GM23248 (cell line): ENCODE results near the gene RRP9. TPM values are rescaled to one million over a fixed set of nuclear protein-coding genes. Genes with fewer than 3 reads are reported as not detected.

ENCODE experiments used
- DNase-seq: peaks from one replicate; pipeline ENCODE4 v3.0.0-alpha.2; 2015
- H2AFZ ChIP-seq: fragments of 200-600 bp; sonication (generic); 2 replicates; pipeline ENCODE4 v1.6.1; 2016; ENCODE audit warnings: antibody characterized with exemption
- H3F3A ChIP-seq: fragments of 200-600 bp; sonication (generic); 2 replicates; pipeline ENCODE4 v1.6.1; 2016; ENCODE audit warnings: mild to moderate bottlenecking, antibody characterized with exemption, mixed run types; ENCODE audit not compliant: insufficient read depth
- H3K27ac ChIP-seq: fragments of 200-600 bp; sonication (generic); 2 replicates; pipeline ENCODE4 v1.5.1; 2016; ENCODE audit warnings: mild to moderate bottlenecking
- H3K27me3 ChIP-seq: fragments of 200-600 bp; sonication (generic); replicated peaks from 2 replicates; pipeline ENCODE4 v1.6.1; 2016; ENCODE audit warnings: mild to moderate bottlenecking; ENCODE audit not compliant: insufficient read depth
- H3K36me3 ChIP-seq: fragments of 200-600 bp; sonication (generic); 2 replicates; pipeline ENCODE4 v1.6.1; 2016; ENCODE audit warnings: low read depth, mild to moderate bottlenecking
- H3K4me1 ChIP-seq: fragments of 200-600 bp; sonication (generic); 2 replicates; pipeline ENCODE4 v1.6.1; 2016; ENCODE audit warnings: mild to moderate bottlenecking; ENCODE audit not compliant: insufficient read depth
- H3K4me2 ChIP-seq: fragments of 200-600 bp; sonication (generic); one replicate; pipeline ENCODE4 v1.6.1; 2016; ENCODE audit warnings: mild to moderate bottlenecking; ENCODE audit not compliant: unreplicated experiment
- H3K4me3 ChIP-seq: fragments of 200-600 bp; sonication (generic); 2 replicates; pipeline ENCODE4 v1.5.1; 2016; ENCODE audit warnings: mild to moderate bottlenecking
- H3K79me2 ChIP-seq: fragments of 200-600 bp; sonication (generic); 2 replicates; pipeline ENCODE4 v1.6.1; 2016; ENCODE audit warnings: mild to moderate bottlenecking; ENCODE audit not compliant: insufficient read depth
- H3K9ac ChIP-seq: fragments of 200-600 bp; sonication (generic); 2 replicates; pipeline ENCODE4 v1.6.1; 2016; ENCODE audit warnings: mild to moderate bottlenecking
- H3K9me2 ChIP-seq: fragments of 200-600 bp; sonication (generic); 2 replicates; pipeline ENCODE4 v1.6.1; 2016; ENCODE audit warnings: mixed run types, mild to moderate bottlenecking, moderate library complexity; ENCODE audit not compliant: insufficient read depth
- H3K9me3 ChIP-seq: fragments of 200-600 bp; sonication (generic); one replicate; pipeline ENCODE4 v1.6.1; 2017; ENCODE audit warnings: low read depth
- H4K20me1 ChIP-seq: fragments of 200-600 bp; sonication (generic); 2 replicates; pipeline ENCODE4 v1.6.0; 2016; ENCODE audit not compliant: insufficient read depth
- EZH2 ChIP-seq: fragments of 200-600 bp; sonication (generic); IDR thresholded peaks from 2 replicates; pipeline ENCODE4 v1.6.1; 2018; ENCODE audit warnings: antibody characterized with exemption, mild to moderate bottlenecking; ENCODE audit not compliant: insufficient read depth, poor library complexity, severe bottlenecking
- EZH2phosphoT487 ChIP-seq: fragments of 200-600 bp; sonication (generic); IDR thresholded peaks from 2 replicates; pipeline ENCODE4 v1.6.1; 2018; ENCODE audit warnings: antibody characterized with exemption, moderate library complexity, mild to moderate bottlenecking, low read depth; ENCODE audit not compliant: insufficient read depth
- WGBS, 2 experiments: methylation state at CpG; one replicate each; pipeline ENCODE4 v1.1.6; 2015 to 2017; ENCODE audit warnings: low lambda C conversion rate in 2 of 2, low coverage in 1 of 2; ENCODE audit errors: missing lambda C conversion rate in 2 of 2; 5-methylcytosine and 5-hydroxymethylcytosine counted together
- in situ Hi-C: fragments of 300-500 bp; cut with MboI; formaldehyde crosslinking; loops from 2 replicates; pipeline ENCODE4 v1.15.0; 2020
- polyA plus RNA-seq: library from polyadenylated mRNA; unstranded; fragments of >200 nt; fragmentation: Nextera tagmentation; extraction: Ambion mirVana; gene quantifications from 2 replicates; pipeline ENCODE4 v1.2.1, GENCODE V29; 2016
- total RNA-seq: library from RNA; depleted of rRNA; stranded (reverse); fragments of >200 nt; shearing (Covaris generic); gene quantifications from 2 replicates; pipeline ENCODE4 v1.2.3, GENCODE V29; 2014

RRP9 gene
- total and polyA plus RNA-seq, 2 experiments from 2014 or later: 27.5 to 28.4 TPM

DNA sequence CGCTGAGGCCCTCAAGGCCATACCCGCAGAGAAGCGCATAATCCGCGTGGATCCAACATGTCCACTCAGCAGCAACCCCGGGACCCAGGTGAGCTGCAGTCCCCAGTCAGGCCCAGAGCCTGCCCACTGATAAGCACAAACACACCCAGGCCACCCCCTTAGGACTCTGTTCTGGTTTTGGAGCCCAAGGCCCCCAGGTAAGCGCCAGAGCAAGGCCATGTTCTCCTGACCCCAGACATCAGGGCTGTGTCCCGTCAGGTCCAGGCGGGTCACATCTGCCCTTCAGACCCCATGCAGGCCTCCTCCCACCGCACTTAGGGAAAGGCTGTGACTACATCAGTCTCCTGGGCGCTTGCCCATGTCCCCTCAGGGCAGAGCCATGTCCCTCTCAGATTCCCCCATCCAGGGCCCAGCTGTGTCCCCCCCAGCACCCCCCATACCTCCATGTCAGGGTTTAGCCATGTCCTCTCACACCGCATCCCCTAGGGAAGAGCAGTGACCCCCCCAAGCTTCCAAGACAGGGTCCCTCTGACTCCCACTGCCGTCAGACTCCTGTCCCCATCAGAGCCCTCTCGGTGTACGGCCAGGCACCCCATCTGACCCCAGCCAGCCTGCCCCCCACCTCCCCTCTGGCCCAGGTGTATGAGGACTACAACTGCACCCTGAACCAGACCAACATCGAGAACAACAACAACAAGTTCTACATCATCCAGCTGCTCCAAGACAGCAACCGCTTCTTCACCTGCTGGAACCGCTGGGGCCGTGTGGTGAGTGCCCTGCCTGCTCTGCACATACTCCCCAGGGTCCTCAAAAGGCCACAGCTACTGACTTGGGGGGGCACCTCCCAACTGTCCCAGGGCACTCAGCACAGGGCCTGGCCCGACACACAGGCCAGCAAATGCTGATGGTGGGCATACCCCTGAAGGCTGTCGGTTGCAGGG, 2.0 kb upstream of the RRP9 start:
- H3K9me2 ChIP-seq: no peaks in the 10 kb centered on the region
- peak overlapping the region; percentile 71 for H3K4me3 ChIP-seq
- H3K4me2 ChIP-seq: peak overlapping the region; percentile 82
- peaks cover 29% of the 10 kb centered on the region for H3K79me2 ChIP-seq
- DNase-seq: no peak
- no peaks in the 10 kb centered on the region for H4K20me1 ChIP-seq
- H3K9me3 ChIP-seq: no peaks in the 10 kb centered on the region
- H3F3A ChIP-seq: peaks cover 13% of the 10 kb centered on the region; the same call in 1 of the 2 replicates
- H3K9ac ChIP-seq: peak overlapping the region; percentile 90
- peak overlapping the region; percentile 82 for H2AFZ ChIP-seq
- TF ChIP-seq EZH2 (no peak), EZH2phosphoT487 (no peak)
- H3K4me1 ChIP-seq: peaks cover 20% of the 10 kb centered on the region
- no peaks in the 10 kb centered on the region for H3K27me3 ChIP-seq
- in situ Hi-C loops: no loop called here
- 92 to 95% methylated on average over 18 to 21 of the region's 21 CpGs for WGBS, 2 experiments
- H3K27ac ChIP-seq: peak overlapping the region; percentile 94
- no peaks in the 10 kb centered on the region for H3K36me3 ChIP-seq

DNA sequence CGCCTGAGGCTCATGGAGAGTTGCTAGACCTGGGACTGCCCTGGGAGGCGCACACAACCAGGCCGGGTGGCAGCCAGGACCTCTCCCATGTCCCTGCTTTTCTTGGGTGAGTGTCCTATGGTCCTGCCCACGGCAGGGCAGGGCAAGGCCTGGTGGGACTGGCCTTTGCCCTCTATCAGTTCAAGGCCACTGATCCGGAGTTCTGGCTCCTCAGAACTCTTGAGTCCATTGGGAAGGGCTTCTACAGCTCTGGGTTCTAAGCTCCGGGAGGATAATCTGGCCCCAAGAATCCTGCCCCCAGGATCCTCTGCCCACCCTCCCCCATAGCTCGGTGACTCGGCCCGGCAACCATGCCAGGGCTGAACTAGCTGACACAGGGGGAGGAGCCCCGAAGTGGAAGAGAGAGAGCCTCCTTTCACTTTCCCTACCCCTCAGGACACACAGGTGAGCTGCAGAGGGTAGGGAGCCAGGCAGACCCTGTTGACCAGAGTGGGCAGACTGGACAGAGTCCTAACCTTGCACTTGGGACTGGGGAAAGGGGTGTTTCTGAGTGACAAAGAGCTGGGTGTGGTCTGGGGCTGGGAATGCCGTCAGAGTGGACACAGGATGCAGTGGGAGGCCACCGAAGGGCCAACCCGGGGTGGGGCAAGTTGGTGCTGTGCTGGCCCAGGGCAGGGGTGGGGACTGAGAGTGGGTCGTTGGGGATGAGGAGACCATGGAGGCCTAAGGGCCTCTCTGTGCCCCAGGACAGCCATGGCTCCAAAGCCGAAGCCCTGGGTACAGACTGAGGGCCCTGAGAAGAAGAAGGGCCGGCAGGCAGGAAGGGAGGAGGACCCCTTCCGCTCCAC, 1.1 kb upstream of the RRP9 start:
- Histone ChIP-seq H3K9me3 (no peaks in the 10 kb centered on the region), H3F3A (peaks cover 13% of the 10 kb centered on the region; the same call in 1 of the 2 replicates), H3K27me3 (no peaks in the 10 kb centered on the region), H3K79me2 (peaks cover 38% of the 10 kb centered on the region), H3K4me3 (peak overlapping the region; percentile 71), H3K9ac (peak overlapping the region; percentile 90), H3K36me3 (no peaks in the 10 kb centered on the region), H3K27ac (peak overlapping the region; percentile 94), H3K4me2 (peak overlapping the region; percentile 82), H3K9me2 (no peaks in the 10 kb centered on the region), H4K20me1 (no peaks in the 10 kb centered on the region), H3K4me1 (peaks cover 20% of the 10 kb centered on the region), H2AFZ (peak overlapping the region; percentile 82)
- in situ Hi-C loops: no loop called here
- WGBS, 2 experiments: 11 to 22% methylated on average over 12 to 17 of the region's 17 CpGs
- TF ChIP-seq EZH2 (no peak), EZH2phosphoT487 (no peak)
- peak; percentile 94 for DNase-seq

DNA sequence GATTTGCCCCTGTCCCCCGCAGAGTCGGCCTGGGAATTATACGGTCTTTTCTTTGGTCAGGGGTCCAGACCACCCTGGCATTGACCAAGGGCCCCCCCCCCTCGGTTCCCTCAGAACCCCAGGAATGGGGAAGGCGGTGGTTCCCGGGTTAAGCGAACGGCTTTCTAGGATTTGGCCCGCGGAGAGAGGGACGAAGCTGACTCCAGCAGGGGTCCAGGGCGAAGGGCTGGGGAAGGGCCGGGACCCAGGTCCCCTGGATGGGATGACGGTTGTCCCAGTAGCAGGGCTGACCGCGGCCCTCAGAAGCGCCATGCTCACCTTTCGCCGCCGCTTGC, 274 bp downstream of the RRP9 start:
- H3K4me1 ChIP-seq: peaks cover 20% of the 10 kb centered on the region
- peak overlapping the region; percentile 89 for H3K9ac ChIP-seq
- peaks cover 13% of the 10 kb centered on the region; the same call in 1 of the 2 replicates for H3F3A ChIP-seq
- no peaks in the 10 kb centered on the region for H4K20me1 ChIP-seq
- H3K4me3 ChIP-seq: peak overlapping the region; percentile 92
- no peaks in the 10 kb centered on the region for H3K27me3 ChIP-seq
- no peaks in the 10 kb centered on the region for H3K9me2 ChIP-seq
- in situ Hi-C loops: no loop called here
- H3K4me2 ChIP-seq: peak overlapping the region; percentile 95
- TF ChIP-seq EZH2 (no peak), EZH2phosphoT487 (no peak)
- H3K27ac ChIP-seq: peak overlapping the region; percentile 69
- H2AFZ ChIP-seq: peak overlapping the region; percentile 76
- peaks cover 39% of the 10 kb centered on the region for H3K79me2 ChIP-seq
- no peak for DNase-seq
- no peaks in the 10 kb centered on the region for H3K9me3 ChIP-seq
- 0 to 4% methylated on average over 15 to 16 of the region's 20 CpGs for WGBS, 2 experiments
- no peaks in the 10 kb centered on the region; the same call in 1 of the 2 replicates for H3K36me3 ChIP-seq
